Measurements from ENCODE around the gene PPP1R9A.

PPP1R9A gene

GRCh38 chr7:95046494-95047240 lies 139.3 kb downstream of the PPP1R9A start:
- Histone ChIP-seq H3K9me3 (ENCODE audit: low read length) (no peaks in the 10 kb centered on the region), H3K27me3 (ENCODE audit: control insufficient read depth in 1 of 2, insufficient read depth in 2 of 2, low read length in 2 of 2) (no peaks in the 10 kb centered on the region), H3K27ac (ENCODE audit: low read depth, low read length) (no peak overlapping the region), H3K9ac (ENCODE audit: low read length) (no peak overlapping the region), H3K4me1 (ENCODE audit: insufficient read depth, low read length) (peaks cover 20% of the 10 kb centered on the region), H3K36me3 (ENCODE audit: insufficient read depth, low read length) (no peaks in the 10 kb centered on the region), H3K4me3 (ENCODE audit: low read depth in 1 of 2, low read length in 2 of 2) (no peak overlapping the region)

DNA sequence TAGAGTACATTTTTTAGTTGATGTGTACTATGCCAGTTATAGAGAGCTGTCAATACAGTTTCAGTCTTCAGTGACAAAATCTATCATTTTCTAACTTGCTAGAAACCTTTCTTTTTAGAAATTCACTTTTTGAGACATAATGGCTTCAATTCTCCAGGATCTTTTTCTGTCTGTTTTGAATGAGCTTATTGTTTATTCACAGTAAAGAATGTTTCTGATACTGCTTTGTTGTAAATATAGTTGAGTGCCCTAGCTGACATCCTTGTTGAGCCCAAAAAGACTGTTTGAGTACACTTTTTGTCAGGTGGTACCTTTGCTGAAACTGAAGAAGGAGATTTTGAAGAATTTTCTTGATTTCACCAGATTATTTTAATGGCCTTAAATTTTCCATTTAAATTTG lies 139.9 kb downstream of the PPP1R9A start:
- no peaks in the 10 kb centered on the region for H3K9me3 ChIP-seq (ENCODE audit: low read length)
- peaks cover 20% of the 10 kb centered on the region for H3K4me1 ChIP-seq (ENCODE audit: insufficient read depth, low read length)
- no peak overlapping the region for H3K4me3 ChIP-seq (ENCODE audit: low read depth in 1 of 2, low read length in 2 of 2)
- no peaks in the 10 kb centered on the region for H3K27me3 ChIP-seq (ENCODE audit: control insufficient read depth in 1 of 2, insufficient read depth in 2 of 2, low read length in 2 of 2)
- no peaks in the 10 kb centered on the region for H3K36me3 ChIP-seq (ENCODE audit: insufficient read depth, low read length)
- H3K27ac ChIP-seq (ENCODE audit: low read depth, low read length), result no peak overlapping the region
- no peak overlapping the region for H3K9ac ChIP-seq (ENCODE audit: low read length)

GRCh38 chr7:95052566-95053094 lies 145.2 kb downstream of the PPP1R9A start:
- H3K27ac ChIP-seq (ENCODE audit: low read depth, low read length), result no peak overlapping the region
- no peaks in the 10 kb centered on the region for H3K36me3 ChIP-seq (ENCODE audit: insufficient read depth, low read length)
- no peak overlapping the region for H3K9ac ChIP-seq (ENCODE audit: low read length)
- no peaks in the 10 kb centered on the region for H3K27me3 ChIP-seq (ENCODE audit: control insufficient read depth in 1 of 2, insufficient read depth in 2 of 2, low read length in 2 of 2)
- H3K9me3 ChIP-seq (ENCODE audit: low read length), result no peaks in the 10 kb centered on the region
- no peak overlapping the region for H3K4me3 ChIP-seq (ENCODE audit: low read depth in 1 of 2, low read length in 2 of 2)
- H3K4me1 ChIP-seq (ENCODE audit: insufficient read depth, low read length), result peaks cover under 1% of the 10 kb centered on the region

GRCh38 chr7:95054386-95054785 lies 147.0 kb downstream of the PPP1R9A start:
- H3K36me3 ChIP-seq (ENCODE audit: insufficient read depth, low read length), result no peaks in the 10 kb centered on the region
- no peak overlapping the region for H3K4me3 ChIP-seq (ENCODE audit: low read depth in 1 of 2, low read length in 2 of 2)
- H3K9me3 ChIP-seq (ENCODE audit: low read length), result no peaks in the 10 kb centered on the region
- no peaks in the 10 kb centered on the region for H3K27me3 ChIP-seq (ENCODE audit: control insufficient read depth in 1 of 2, insufficient read depth in 2 of 2, low read length in 2 of 2)
- H3K9ac ChIP-seq (ENCODE audit: low read length), result no peak overlapping the region
- H3K27ac ChIP-seq (ENCODE audit: low read depth, low read length), result no peak overlapping the region
- H3K4me1 ChIP-seq (ENCODE audit: insufficient read depth, low read length), result no peaks in the 10 kb centered on the region

GRCh38 chr7:95055295-95055694 lies 147.9 kb downstream of the PPP1R9A start:
- Histone ChIP-seq H3K27me3 (ENCODE audit: control insufficient read depth in 1 of 2, insufficient read depth in 2 of 2, low read length in 2 of 2) (no peaks in the 10 kb centered on the region), H3K4me3 (ENCODE audit: low read depth in 1 of 2, low read length in 2 of 2) (no peak overlapping the region), H3K9ac (ENCODE audit: low read length) (no peak overlapping the region), H3K27ac (ENCODE audit: low read depth, low read length) (no peak overlapping the region), H3K4me1 (ENCODE audit: insufficient read depth, low read length) (peaks cover 7% of the 10 kb centered on the region), H3K9me3 (ENCODE audit: low read length) (no peaks in the 10 kb centered on the region), H3K36me3 (ENCODE audit: insufficient read depth, low read length) (no peaks in the 10 kb centered on the region)

GRCh38 chr7:95056107-95056739 lies 148.8 kb downstream of the PPP1R9A start:
- no peaks in the 10 kb centered on the region for H3K36me3 ChIP-seq (ENCODE audit: insufficient read depth, low read length)
- no peak overlapping the region for H3K27ac ChIP-seq (ENCODE audit: low read depth, low read length)
- H3K4me1 ChIP-seq (ENCODE audit: insufficient read depth, low read length), result peaks cover 10% of the 10 kb centered on the region
- no peak overlapping the region for H3K4me3 ChIP-seq (ENCODE audit: low read depth in 1 of 2, low read length in 2 of 2)
- no peaks in the 10 kb centered on the region for H3K9me3 ChIP-seq (ENCODE audit: low read length)
- no peak overlapping the region for H3K9ac ChIP-seq (ENCODE audit: low read length)
- no peaks in the 10 kb centered on the region for H3K27me3 ChIP-seq (ENCODE audit: control insufficient read depth in 1 of 2, insufficient read depth in 2 of 2, low read length in 2 of 2)

DNA sequence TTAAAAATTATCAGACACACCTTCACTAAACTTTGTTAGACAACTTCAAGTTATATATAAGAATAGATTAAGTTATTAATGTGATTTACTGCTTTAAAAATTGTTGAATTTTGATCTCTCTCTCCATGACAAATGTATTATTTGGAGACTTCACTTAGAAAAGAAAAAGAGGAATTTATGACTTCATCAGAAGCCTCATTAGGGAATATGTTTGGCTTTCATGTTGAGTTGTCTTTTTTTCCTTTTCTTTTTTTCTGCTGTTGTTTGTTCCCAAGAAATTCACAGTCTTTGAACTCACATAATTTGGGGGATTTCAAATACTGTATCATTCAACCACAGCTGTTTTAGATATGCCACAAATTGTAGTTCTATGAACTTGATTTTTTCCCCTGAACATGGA lies 149.5 kb downstream of the PPP1R9A start:
- H3K4me3 ChIP-seq (ENCODE audit: low read depth in 1 of 2, low read length in 2 of 2), result no peak overlapping the region
- H3K27me3 ChIP-seq (ENCODE audit: control insufficient read depth in 1 of 2, insufficient read depth in 2 of 2, low read length in 2 of 2), result no peaks in the 10 kb centered on the region
- no peaks in the 10 kb centered on the region for H3K36me3 ChIP-seq (ENCODE audit: insufficient read depth, low read length)
- H3K9ac ChIP-seq (ENCODE audit: low read length), result no peak overlapping the region
- peaks cover 10% of the 10 kb centered on the region for H3K4me1 ChIP-seq (ENCODE audit: insufficient read depth, low read length)
- H3K27ac ChIP-seq (ENCODE audit: low read depth, low read length), result no peak overlapping the region
- H3K9me3 ChIP-seq (ENCODE audit: low read length), result no peaks in the 10 kb centered on the region

DNA sequence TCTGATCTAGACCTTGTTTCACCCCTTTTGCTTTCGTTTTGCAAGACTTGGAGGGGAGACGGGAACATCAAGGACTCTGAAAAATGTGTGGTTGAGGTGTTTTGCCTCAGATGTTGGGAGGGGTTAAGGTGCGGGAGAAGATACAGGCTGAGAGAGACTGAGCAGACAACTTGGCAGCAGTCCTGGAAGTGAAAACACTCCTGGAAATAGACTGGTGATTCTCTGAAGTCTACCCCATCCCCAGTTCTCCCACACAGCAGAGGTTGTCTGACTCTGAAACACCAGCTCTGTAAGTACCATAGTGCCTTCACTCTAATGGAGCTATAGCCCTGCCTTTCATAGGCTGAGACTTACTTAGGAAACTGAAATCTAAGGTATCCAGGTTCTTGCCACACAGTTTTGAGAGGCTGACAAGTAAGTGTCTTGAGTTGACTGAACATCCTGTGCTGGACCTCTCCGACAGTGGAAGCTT lies 152.5 kb downstream of the PPP1R9A start:
- Histone ChIP-seq H3K9ac (ENCODE audit: low read length) (no peak overlapping the region), H3K4me1 (ENCODE audit: insufficient read depth, low read length) (peaks cover 10% of the 10 kb centered on the region), H3K4me3 (ENCODE audit: low read depth in 1 of 2, low read length in 2 of 2) (peak overlapping the region in 1 of 2 donors; percentile 45), H3K9me3 (ENCODE audit: low read length) (no peaks in the 10 kb centered on the region), H3K27ac (ENCODE audit: low read depth, low read length) (peak overlapping the region; percentile 45), H3K36me3 (ENCODE audit: insufficient read depth, low read length) (no peaks in the 10 kb centered on the region), H3K27me3 (ENCODE audit: control insufficient read depth in 1 of 2, insufficient read depth in 2 of 2, low read length in 2 of 2) (no peaks in the 10 kb centered on the region)

DNA sequence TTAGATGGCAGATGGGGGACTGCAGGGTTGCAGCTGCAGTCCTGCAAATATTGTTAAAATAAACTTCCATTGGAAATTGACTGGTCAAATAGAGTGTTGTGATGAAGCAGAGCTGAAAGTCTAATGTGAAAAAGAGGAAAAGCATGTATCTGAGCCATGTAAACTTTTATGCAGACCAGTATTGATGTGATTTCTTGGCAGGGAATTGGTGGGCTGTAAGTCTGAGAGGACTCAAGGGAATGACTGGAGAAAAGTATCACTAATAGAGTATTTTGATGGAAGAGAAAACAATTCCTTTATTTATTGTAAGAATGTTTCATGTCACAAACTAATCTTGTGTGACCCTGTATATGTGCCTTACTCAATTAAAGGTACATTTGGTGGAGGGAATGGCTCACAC lies 155.5 kb downstream of the PPP1R9A start:
- Histone ChIP-seq H3K27me3 (ENCODE audit: control insufficient read depth in 1 of 2, insufficient read depth in 2 of 2, low read length in 2 of 2) (no peaks in the 10 kb centered on the region), H3K9ac (ENCODE audit: low read length) (no peak overlapping the region), H3K4me3 (ENCODE audit: low read depth in 1 of 2, low read length in 2 of 2) (no peak overlapping the region), H3K36me3 (ENCODE audit: insufficient read depth, low read length) (no peaks in the 10 kb centered on the region), H3K4me1 (ENCODE audit: insufficient read depth, low read length) (peaks cover 19% of the 10 kb centered on the region), H3K9me3 (ENCODE audit: low read length) (no peaks in the 10 kb centered on the region), H3K27ac (ENCODE audit: low read depth, low read length) (no peak overlapping the region)

DNA sequence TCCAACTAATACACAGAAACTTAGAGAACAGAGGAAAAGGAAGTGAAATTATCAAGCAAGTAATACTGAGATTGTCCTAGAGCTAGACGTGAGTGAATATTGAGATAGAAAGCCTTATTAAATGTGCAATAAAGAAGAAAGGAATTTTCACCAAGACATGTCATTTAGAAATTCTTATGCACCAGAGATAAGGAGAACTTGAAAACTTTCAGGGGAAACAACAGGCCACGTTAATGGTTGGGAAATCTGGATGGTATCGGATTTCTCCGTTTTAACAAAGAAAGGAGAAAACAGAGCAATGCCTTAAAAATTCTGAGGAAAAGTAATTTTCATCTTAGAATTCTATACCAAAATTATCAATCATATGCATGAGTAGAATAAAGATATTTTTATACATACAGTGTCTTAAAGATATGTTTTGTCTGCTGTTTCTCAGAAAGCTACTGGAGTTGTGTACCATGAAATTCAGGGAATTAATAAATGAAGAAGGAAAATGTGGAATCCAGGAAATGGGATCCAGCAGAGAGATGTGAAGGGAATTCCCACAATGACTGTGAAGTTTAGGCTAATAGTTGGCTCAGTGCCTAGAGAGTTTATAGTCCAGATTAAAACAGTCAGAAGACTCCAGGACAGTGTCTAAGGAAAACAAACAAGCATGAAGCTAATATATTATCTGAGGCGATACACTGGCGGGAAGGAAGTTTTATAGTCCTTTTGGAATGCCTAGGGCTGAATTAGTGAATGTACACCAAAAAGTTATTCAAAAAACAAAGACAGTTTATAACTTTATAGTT lies 159.5 kb downstream of the PPP1R9A start:
- Histone ChIP-seq H3K4me1 (ENCODE audit: insufficient read depth, low read length) (peaks cover 8% of the 10 kb centered on the region), H3K4me3 (ENCODE audit: low read depth in 1 of 2, low read length in 2 of 2) (no peak overlapping the region), H3K9ac (ENCODE audit: low read length) (no peak overlapping the region), H3K36me3 (ENCODE audit: insufficient read depth, low read length) (no peaks in the 10 kb centered on the region), H3K27me3 (ENCODE audit: control insufficient read depth in 1 of 2, insufficient read depth in 2 of 2, low read length in 2 of 2) (no peaks in the 10 kb centered on the region), H3K27ac (ENCODE audit: low read depth, low read length) (peak overlapping the region; percentile 21), H3K9me3 (ENCODE audit: low read length) (no peaks in the 10 kb centered on the region)

DNA sequence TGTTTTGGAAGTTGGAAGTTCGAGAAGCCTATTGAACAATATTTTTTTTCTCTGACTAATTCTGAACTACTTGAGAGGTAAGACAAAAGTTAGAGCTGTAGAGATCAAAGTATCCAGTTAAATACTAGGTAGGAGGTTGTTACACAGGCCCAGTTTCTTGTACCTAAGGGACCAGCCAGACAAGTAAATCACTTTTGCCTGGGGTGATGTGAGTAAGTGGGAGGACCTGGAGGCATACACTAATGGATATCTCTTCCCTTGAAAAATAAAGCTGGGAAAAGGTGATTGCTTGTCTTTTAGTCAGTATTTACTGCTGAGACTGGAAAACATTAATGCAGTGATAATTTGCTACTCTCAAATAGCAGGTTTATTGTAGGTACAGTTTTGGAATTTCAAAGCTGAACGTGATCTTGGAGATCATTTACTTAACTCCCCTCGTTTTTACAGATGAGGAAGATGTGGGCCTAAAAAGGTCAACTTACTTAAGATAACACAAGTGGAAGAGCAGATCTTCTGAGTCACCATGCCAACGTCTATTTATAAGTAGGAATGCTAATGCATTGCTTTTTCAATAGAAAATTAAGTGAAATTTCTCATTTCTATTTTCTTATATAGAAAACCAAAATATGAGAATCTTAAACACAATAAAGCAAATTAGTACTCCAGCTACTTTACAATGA lies 181.3 kb downstream of the PPP1R9A start:
- no peak overlapping the region for H3K4me3 ChIP-seq (ENCODE audit: low read depth in 1 of 2, low read length in 2 of 2)
- no peak overlapping the region for H3K27ac ChIP-seq (ENCODE audit: low read depth, low read length)

More for the DNA sequence above, 181.3 kb downstream of the PPP1R9A start:
- no peaks in the 10 kb centered on the region for H3K9me3 ChIP-seq (ENCODE audit: low read length)
- H3K27me3 ChIP-seq (ENCODE audit: control insufficient read depth in 1 of 2, insufficient read depth in 2 of 2, low read length in 2 of 2), result no peaks in the 10 kb centered on the region
- no peaks in the 10 kb centered on the region for H3K36me3 ChIP-seq (ENCODE audit: insufficient read depth, low read length)
- H3K4me1 ChIP-seq (ENCODE audit: insufficient read depth, low read length), result peaks cover 19% of the 10 kb centered on the region
- H3K9ac ChIP-seq (ENCODE audit: low read length), result no peak overlapping the region
